GM19025 (cell line): ENCODE measurements around the gene GOLGA8N.

ENCODE experiments used
- ATAC-seq: cut with Tn5 transposase; IDR thresholded peaks from one replicate; pipeline ENCODE4 v1.9.1; 2021; ENCODE audit warnings: mild to moderate bottlenecking, low read depth, moderate library complexity; ENCODE audit not compliant: unreplicated experiment

The GOLGA8N gene

DNA sequence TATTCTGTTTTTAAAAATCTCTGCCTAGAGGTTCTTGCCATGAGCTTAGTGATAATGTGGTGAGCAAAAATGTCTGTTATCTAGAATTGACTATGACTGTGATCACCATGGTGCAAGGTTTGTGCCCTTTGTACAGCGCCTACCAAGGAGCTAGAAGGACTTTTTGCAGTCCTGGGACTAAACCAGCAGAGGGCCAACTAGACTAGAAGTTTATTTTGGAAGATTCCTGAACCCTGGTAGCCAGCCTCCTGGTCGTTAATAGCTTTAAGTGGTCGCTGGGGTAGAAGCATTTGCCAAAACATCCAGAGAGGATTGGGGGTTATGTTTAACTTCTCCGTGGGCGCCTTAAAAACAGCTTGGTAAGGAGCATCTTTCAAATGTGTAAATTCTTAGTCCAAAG, 56.1 kb downstream of the GOLGA8N start:
- no peak for ATAC-seq

DNA sequence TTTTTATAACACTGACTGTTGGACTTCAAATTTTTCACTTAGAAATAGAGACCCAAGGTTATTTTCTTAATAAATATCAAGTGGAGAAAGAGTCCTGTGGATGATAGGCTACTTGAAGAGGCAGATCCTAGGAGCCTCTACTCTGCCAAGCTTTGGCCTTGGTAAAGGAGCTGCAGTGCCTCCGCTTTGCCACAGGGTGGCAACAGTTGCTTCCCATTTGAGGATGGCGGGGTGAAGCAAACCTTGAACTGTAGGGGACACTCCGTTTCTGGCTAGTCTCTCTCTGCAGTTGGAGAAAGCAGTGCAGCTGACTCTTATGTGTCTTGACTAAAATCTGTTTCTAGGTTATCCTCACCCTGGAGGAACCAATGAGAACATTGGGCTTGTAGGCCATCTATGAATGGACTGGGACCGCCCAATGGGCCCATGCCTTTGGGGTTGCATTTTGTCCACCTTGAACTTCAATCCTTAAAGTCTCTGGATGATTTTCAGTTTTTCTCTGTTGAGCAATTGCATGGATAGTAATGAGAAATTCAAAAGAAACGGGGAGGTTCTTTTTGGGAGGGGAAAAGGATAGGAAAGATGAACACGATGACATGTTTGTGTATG, 58.1 kb downstream of the GOLGA8N start:
- peak; percentile 83 for ATAC-seq

DNA sequence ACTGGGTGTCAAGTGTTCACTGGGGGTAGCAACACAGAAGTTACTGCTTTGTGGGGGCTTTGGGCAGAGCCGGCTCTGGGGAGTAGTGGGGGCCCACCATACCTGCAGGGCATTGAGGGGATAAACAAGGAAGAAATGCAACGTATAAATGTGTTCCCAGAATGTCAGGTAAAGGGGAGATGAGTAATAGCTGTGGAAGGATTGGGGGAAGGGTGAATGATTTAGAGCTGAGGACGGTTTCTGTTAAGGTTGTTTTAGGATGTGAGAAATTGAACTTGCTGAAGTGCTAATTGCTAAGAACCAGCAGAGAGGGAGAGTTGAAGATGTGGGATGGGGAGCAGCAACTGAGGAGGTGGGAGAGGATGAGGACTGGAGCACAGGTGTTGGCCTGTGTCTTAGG, 58.9 kb downstream of the GOLGA8N start:
- no peak for ATAC-seq

DNA sequence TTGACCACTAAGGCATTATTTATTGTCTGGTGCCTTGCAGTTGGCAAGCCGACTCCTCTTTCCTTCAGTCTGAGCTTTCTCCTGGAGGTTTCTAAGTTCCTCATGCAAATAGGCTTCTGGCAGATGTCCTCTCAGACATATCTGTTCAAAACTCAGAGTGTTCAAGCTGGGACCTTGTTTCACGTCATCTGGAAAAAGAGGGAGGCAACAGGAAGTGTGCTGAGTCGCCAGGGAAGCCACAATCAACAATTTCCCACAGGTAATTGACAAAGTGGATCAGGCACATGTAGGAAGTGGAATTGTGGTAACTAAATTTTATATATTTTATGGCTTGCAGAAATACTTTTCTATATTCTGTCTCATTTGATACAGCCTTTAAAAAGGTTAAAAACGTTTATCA, 62.8 kb downstream of the GOLGA8N start:
- ATAC-seq: no peak

DNA sequence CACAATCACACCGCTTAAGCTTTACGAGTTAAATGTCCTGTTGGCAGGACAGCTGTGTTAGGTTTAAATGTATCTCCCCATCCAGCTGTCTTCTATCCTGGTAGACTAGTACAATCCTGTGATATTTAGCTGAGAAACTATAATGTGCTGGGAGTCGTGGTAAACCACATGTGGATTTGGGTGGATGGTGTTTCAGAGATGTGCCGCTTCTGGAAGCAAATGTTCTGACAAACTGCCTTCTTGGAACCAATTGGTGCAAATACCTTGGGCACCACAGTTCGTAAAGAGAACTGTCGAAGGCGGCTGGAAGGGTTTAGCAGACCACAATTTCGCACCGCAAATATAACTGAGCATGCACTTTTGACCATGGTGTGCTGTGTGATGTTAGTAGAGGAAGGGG, 63.2 kb downstream of the GOLGA8N start:
- ATAC-seq: no peak
